Neural cell (in vitro differentiated cells): ENCODE data around the gene AATK. TPM values are rescaled to one million over a fixed set of nuclear protein-coding genes. Genes with fewer than 3 reads are reported as not detected.

Experiments used
- H2AFZ ChIP-seq: fragments of 200-600, 300-800 bp; sonication (generic), shearing (Covaris generic); 2 replicates; pipeline ENCODE4 v1.6.0; 2014; ENCODE audit warnings: low read depth, mild to moderate bottlenecking, antibody characterized with exemption, low read length, moderate library complexity
- H3F3A ChIP-seq: fragments of 200-600 bp; shearing (Covaris generic); 2 replicates; pipeline ENCODE4 v1.6.1; 2016; ENCODE audit warnings: mild to moderate bottlenecking, moderate library complexity, mixed read lengths, antibody characterized with exemption, low read length; ENCODE audit not compliant: insufficient read depth, poor library complexity, severe bottlenecking
- H3K27ac ChIP-seq: fragments of 200-600, 300-800 bp; sonication (generic), shearing (Covaris generic); 2 replicates; pipeline ENCODE4 v1.5.1; 2014; ENCODE audit warnings: mild to moderate bottlenecking, low read length, moderate library complexity
- H3K27me3 ChIP-seq: fragments of 300-800, 200-600 bp; sonication (generic), shearing (Covaris generic); 2 replicates; pipeline ENCODE4 v1.6.0; 2014; ENCODE audit warnings: mild to moderate bottlenecking, low read depth, low read length, moderate library complexity; ENCODE audit not compliant: insufficient read depth
- H3K36me3 ChIP-seq: fragments of 300-800, 200-600 bp; sonication (generic), shearing (Covaris generic); 2 replicates; pipeline ENCODE4 v1.5.1; 2014; ENCODE audit warnings: mild to moderate bottlenecking, antibody characterized with exemption, low read length, moderate library complexity; ENCODE audit not compliant: insufficient read depth
- H3K4me2 ChIP-seq: fragments of 300-800, 200-600 bp; sonication (generic), shearing (Covaris generic); 2 replicates; pipeline ENCODE4 v1.6.0; 2014; ENCODE audit warnings: mild to moderate bottlenecking, low read length
- H3K4me3 ChIP-seq: fragments of 300-800, 200-600 bp; sonication (generic), shearing (Covaris generic); 2 replicates; pipeline ENCODE4 v1.5.1; 2014; ENCODE audit warnings: mild to moderate bottlenecking, low read length, moderate library complexity
- H3K79me2 ChIP-seq: fragments of 200-600 bp; shearing (Covaris generic); replicated peaks from 2 replicates; pipeline ENCODE4 v1.6.0; 2014; ENCODE audit warnings: mild to moderate bottlenecking, low read length, moderate library complexity; ENCODE audit not compliant: insufficient read depth
- H3K9ac ChIP-seq: fragments of 300-800, 200-600 bp; sonication (generic), shearing (Covaris generic); 2 replicates; pipeline ENCODE4 v1.6.1; 2016; ENCODE audit warnings: mild to moderate bottlenecking, low read length, mixed read lengths
- H3K9me2 ChIP-seq: fragments of 200-600 bp; shearing (Covaris generic); 2 replicates; pipeline ENCODE4 v1.6.1; 2016; ENCODE audit warnings: mild to moderate bottlenecking, low read length, mixed read lengths; ENCODE audit not compliant: insufficient read depth
- H3K9me3 ChIP-seq: fragments of 200-600, 300-800 bp; sonication (generic), shearing (Covaris generic); 2 replicates; pipeline ENCODE4 v1.6.1; 2016; ENCODE audit warnings: mild to moderate bottlenecking, mixed run types, low read length, moderate library complexity, mixed read lengths
- H4K20me1 ChIP-seq: fragments of 200-600 bp; shearing (Covaris generic); 2 replicates; pipeline ENCODE4 v1.6.1; 2016; ENCODE audit warnings: mild to moderate bottlenecking, mixed run types; ENCODE audit not compliant: insufficient read depth
- CTCF ChIP-seq: fragments of 450-650 bp; IDR thresholded peaks from 2 replicates; pipeline ENCODE4 v1.5.1; 2014; ENCODE audit warnings: antibody characterized with exemption, mild to moderate bottlenecking, moderate library complexity; ENCODE audit not compliant: poor library complexity, severe bottlenecking
- EP300 ChIP-seq: fragments of 450-650 bp; conservative IDR thresholded peaks from 2 replicates; pipeline ENCODE4 v1.6.1; 2014; ENCODE audit warnings: antibody characterized with exemption, mild to moderate bottlenecking, moderate library complexity; ENCODE audit not compliant: poor library complexity, severe bottlenecking
- EZH2 ChIP-seq: fragments of 200-600, 300-800 bp; shearing (Covaris generic), sonication (generic); IDR thresholded peaks from 2 replicates; pipeline ENCODE4 v1.6.1; 2014; ENCODE audit warnings: antibody characterized with exemption, low read length, borderline replicate concordance, mild to moderate bottlenecking; ENCODE audit not compliant: insufficient read depth, poor library complexity, severe bottlenecking
- MXI1 ChIP-seq: fragments of 450-650 bp; conservative IDR thresholded peaks from 2 replicates; pipeline ENCODE4 v1.6.1; 2014; ENCODE audit warnings: antibody characterized with exemption, mild to moderate bottlenecking; ENCODE audit not compliant: poor library complexity, severe bottlenecking
- POLR2AphosphoS5 ChIP-seq: IDR thresholded peaks from 2 replicates; pipeline ENCODE4 v1.6.1; 2012
- RAD21 ChIP-seq: fragments of 450-650 bp; conservative IDR thresholded peaks from 2 replicates; pipeline ENCODE4 v1.6.1; 2014; ENCODE audit warnings: antibody characterized with exemption, mild to moderate bottlenecking, moderate library complexity
- SMC3 ChIP-seq: fragments of 450-650 bp; conservative IDR thresholded peaks from 2 replicates; pipeline ENCODE4 v1.6.1; 2014; ENCODE audit warnings: antibody characterized with exemption, mild to moderate bottlenecking, moderate library complexity; ENCODE audit not compliant: poor library complexity
- TAF1 ChIP-seq: IDR thresholded peaks from 2 replicates; pipeline ENCODE4 v1.6.1; 2012; ENCODE audit warnings: low read depth
- polyA plus RNA-seq: library from polyadenylated mRNA; depleted of rRNA; stranded (reverse); fragments of >200 nt; gene quantifications from 2 replicates; pipeline ENCODE4 v1.2.3, GENCODE V29; 2014
- TF ChIP-seq, protein P1 (sequence below): IDR thresholded peaks from 2 replicates; pipeline ENCODE4 v1.6.1; 2012; ENCODE audit warnings: borderline replicate concordance

The AATK gene
- polyA plus RNA-seq, 1 donor from 2014 or later: 11.1 TPM

DNA sequence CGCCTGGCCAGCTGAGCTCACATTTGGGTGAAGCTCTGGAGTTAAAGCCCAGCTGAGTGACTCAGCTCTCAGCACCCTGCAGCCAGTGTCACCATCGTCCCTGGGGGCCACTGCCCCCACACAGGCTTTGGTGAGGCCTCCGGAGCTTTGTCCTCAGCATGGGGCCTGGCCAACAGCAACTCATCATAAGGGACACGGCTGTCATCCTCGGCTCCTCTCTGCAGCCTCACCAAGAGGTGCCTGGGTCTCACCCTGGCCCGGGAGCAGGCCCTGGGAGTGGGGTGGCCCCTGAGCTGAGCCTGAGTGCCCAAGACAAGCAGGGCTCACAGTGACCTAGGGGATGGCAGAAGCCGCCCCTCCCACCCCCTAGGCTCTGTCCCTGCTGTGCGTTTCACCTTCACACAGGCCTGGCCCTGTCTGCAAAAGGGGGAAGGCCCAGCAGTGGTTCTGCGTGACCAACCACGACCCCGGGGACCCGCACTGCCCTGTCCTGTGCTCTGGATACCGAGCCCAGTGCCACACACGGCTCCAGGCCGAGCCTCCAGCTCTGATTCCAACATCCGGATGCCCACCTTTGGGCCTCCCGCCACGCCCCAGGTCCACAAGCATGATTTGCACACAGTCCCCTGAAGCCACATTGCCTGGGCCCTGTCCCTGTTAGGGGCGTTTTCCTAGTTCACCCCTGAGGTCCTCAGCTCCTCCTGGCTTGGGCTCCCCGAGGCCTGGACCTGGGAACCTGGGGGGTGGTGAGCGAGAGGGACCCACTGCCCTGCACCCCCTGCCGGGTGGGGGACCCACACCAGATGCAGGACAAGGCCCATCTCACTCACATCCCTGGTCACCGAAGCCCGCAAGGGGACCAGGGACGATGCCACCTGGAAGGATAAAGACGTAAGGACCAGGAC lies 21.8 kb upstream of the AATK start:
- Histone ChIP-seq H3K27me3 (no peaks in the 10 kb centered on the region), H4K20me1 (no peaks in the 10 kb centered on the region), H3K27ac (no peak overlapping the region), H2AFZ (no peak overlapping the region), H3K4me3 (no peak overlapping the region), H3K9me2 (no peaks in the 10 kb centered on the region), H3K79me2 (no peaks in the 10 kb centered on the region), H3K4me2 (no peak overlapping the region), H3K9ac (no peak overlapping the region), H3K9me3 (no peaks in the 10 kb centered on the region), H3F3A (no peaks in the 10 kb centered on the region), H3K36me3 (no peaks in the 10 kb centered on the region)
- TF ChIP-seq MXI1 (no peak), SMC3 (no peak), POLR2AphosphoS5 (no peak), EP300 (no peak), EZH2 (no peak), RAD21 (no peak), CTCF (no peak), TAF1 (no peak)
- TF ChIP-seq, protein P1, sequence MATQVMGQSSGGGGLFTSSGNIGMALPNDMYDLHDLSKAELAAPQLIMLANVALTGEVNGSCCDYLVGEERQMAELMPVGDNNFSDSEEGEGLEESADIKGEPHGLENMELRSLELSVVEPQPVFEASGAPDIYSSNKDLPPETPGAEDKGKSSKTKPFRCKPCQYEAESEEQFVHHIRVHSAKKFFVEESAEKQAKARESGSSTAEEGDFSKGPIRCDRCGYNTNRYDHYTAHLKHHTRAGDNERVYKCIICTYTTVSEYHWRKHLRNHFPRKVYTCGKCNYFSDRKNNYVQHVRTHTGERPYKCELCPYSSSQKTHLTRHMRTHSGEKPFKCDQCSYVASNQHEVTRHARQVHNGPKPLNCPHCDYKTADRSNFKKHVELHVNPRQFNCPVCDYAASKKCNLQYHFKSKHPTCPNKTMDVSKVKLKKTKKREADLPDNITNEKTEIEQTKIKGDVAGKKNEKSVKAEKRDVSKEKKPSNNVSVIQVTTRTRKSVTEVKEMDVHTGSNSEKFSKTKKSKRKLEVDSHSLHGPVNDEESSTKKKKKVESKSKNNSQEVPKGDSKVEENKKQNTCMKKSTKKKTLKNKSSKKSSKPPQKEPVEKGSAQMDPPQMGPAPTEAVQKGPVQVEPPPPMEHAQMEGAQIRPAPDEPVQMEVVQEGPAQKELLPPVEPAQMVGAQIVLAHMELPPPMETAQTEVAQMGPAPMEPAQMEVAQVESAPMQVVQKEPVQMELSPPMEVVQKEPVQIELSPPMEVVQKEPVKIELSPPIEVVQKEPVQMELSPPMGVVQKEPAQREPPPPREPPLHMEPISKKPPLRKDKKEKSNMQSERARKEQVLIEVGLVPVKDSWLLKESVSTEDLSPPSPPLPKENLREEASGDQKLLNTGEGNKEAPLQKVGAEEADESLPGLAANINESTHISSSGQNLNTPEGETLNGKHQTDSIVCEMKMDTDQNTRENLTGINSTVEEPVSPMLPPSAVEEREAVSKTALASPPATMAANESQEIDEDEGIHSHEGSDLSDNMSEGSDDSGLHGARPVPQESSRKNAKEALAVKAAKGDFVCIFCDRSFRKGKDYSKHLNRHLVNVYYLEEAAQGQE: no peak

DNA sequence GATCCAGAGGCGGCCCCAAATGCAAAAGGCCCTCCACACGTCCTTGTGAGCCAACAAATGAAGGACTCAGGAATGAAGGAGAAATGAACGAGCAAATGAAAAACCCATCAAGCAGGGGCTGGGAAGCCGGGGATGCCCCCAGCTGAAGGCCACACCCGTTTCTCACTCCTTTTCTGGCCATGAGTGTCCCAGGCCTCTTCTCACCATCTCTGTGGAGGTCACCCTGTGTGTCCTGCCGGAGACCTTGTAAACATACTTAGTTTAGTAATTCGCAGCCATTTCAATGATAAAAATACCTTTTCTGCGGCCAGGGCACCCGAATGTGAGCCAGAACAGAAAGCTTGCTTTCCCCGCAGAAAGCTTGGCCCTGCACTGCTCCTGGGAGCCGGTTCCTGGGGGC lies 21.1 kb upstream of the AATK start:
- Histone ChIP-seq H3K9ac (no peak overlapping the region), H3K9me3 (no peaks in the 10 kb centered on the region), H3K27me3 (no peaks in the 10 kb centered on the region), H3K4me3 (no peak overlapping the region), H2AFZ (no peak overlapping the region), H3K36me3 (no peaks in the 10 kb centered on the region), H3F3A (no peaks in the 10 kb centered on the region), H3K9me2 (no peaks in the 10 kb centered on the region), H3K4me2 (no peak overlapping the region), H3K79me2 (no peaks in the 10 kb centered on the region), H3K27ac (no peak overlapping the region), H4K20me1 (no peaks in the 10 kb centered on the region)
- TF ChIP-seq RAD21 (no peak), POLR2AphosphoS5 (no peak), EP300 (no peak), CTCF (no peak), EZH2 (no peak), SMC3 (no peak)
- TF ChIP-seq, protein P1: no peak
